ENCODE measurements around the gene MGAT4A.
"Not testable (repeated sequence)": the region's sequence is repeated elsewhere in the genome, so short reads cannot be mapped to it uniquely, and the experiment has no call there.

Gene MGAT4A

DNA sequence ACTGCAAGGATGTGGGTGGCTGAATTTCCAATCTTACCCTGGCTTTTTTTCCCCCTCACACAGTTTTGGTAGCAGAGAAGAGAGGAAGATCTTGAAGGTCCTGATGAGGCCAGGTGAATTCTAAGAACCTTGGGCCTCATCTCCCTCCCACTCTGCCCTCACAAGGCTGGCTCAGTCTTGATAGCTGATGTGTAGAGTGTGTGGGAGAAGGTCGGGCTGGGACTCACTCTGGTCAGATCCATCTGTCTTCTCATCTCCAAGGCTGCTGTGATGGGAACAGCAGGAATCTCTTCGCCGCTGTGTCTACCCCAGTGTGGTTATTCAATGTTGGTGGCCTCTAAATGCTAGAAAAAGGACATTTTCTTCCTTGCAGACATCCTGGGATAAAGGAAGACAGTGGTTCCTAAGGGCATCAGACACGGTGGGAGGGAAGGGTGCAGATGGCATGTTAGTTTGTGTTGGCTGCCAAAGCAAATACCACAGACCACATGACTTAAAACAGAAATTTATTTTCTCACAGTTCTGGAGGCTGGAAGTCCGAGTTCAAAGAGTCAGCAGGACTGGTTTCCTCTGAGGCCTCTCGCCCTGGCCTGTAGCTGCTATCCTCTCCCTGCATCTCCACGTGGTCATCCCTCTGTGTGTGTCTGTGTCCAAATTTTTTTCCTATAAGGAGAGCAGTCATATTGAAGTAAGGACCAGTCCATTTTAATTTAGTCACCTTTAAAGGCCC lies 37.6 kb upstream of the MGAT4A start:
- H3K4me3 Mint-ChIP-seq, result peak overlapping the region; percentile 45
- H3K36me3 Mint-ChIP-seq (ENCODE audit: low read depth), result no peaks in the 10 kb centered on the region
- H3K27ac Mint-ChIP-seq, result peak overlapping the region; percentile 87
- H3K9me3 Mint-ChIP-seq, result no peaks in the 10 kb centered on the region
- DNase-seq, result peak; percentile 54
- H3K27me3 Mint-ChIP-seq, result no peaks in the 10 kb centered on the region
- H3K4me1 Mint-ChIP-seq (ENCODE audit: low read depth), result peaks cover 79% of the 10 kb centered on the region

DNA sequence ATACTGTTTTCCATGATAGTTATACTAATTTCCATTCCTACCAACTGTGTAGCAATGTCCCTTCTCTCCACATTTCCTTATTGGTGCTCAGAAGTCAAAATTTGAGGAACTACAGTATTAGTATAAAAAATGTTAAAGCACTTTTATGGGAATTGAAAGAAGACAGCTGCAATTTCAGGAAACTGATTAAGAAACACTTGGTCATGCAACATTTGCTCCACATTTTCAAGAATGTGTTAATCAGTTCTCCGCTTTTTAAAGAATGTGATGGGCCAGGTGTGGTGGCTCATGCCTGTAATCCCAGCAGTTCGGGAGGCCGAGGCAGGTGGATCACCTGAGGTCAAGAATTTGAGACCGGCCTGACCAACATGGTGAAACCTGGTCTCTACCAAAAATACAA lies 33.6 kb upstream of the MGAT4A start:
- peaks cover 77% of the 10 kb centered on the region for H3K4me1 Mint-ChIP-seq (ENCODE audit: low read depth)
- DNase-seq, result no peak
- H3K9me3 Mint-ChIP-seq, result no peaks in the 10 kb centered on the region
- no peaks in the 10 kb centered on the region for H3K36me3 Mint-ChIP-seq (ENCODE audit: low read depth)
- no peaks in the 10 kb centered on the region for H3K27me3 Mint-ChIP-seq
- no peak overlapping the region for H3K27ac Mint-ChIP-seq
- H3K4me3 Mint-ChIP-seq, result no peak overlapping the region

DNA sequence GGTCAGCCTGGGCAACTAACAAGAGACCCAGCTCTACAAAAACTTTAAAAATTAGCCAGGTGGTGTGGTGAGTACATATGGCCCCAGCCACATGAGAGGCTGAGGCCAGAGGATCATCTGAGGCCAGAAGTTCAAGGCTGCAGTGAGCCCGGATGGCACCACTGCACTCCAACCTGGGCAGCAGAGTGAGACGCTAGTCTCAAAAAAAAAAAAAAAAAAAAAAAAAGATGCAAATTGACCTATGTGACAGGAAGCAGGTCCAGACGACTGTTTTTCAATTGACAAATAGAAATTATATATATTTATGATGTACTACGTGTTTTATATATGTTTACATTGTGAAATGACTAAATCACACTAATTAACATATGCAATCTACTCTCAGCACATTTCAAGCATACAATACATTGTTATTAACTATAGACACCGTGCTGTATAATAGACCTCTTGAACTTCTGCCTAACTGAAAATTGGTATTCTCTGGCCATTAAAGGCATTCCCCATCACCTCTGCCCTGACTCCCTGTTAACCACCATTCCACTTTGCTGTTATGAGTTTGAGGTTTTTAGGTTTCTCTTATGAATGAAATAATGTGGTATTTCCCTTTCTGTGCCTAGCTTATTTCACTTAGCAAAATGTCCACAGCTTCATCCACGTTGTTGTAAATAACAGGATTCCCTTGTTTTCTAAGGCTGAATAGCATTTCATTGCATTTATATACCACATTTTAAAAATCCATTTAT lies 32.4 kb upstream of the MGAT4A start:
- no peaks in the 10 kb centered on the region for H3K9me3 Mint-ChIP-seq
- no peak for DNase-seq
- H3K27me3 Mint-ChIP-seq, result no peaks in the 10 kb centered on the region
- no peaks in the 10 kb centered on the region for H3K36me3 Mint-ChIP-seq (ENCODE audit: low read depth)
- peaks cover 74% of the 10 kb centered on the region for H3K4me1 Mint-ChIP-seq (ENCODE audit: low read depth)
- H3K4me3 Mint-ChIP-seq, result no peak overlapping the region
- H3K27ac Mint-ChIP-seq, result no peak overlapping the region

DNA sequence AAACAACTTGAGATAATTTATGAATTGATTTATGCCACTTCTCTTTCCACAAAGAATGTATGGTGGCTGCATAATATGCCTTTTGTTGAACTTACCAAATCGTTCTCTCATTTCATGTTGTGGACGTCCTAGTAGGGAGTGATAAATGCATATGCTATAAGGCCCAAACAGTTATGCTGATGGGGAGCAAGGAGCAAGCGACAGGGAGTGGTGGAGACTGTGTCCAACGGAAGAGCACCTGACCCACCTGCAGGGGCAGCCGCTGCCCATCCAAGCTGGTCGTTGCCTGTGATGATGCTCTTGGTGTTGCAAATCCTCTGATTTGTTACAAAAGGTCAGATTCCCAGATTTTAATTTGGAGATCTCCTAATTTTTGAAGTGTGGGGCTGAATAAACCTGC lies 31.0 kb upstream of the MGAT4A start:
- H3K27me3 Mint-ChIP-seq, result no peaks in the 10 kb centered on the region
- H3K27ac Mint-ChIP-seq, result peak overlapping the region; percentile 63
- H3K9me3 Mint-ChIP-seq, result peaks cover 2% of the 10 kb centered on the region
- no peak overlapping the region for H3K4me3 Mint-ChIP-seq
- no peak for DNase-seq
- no peaks in the 10 kb centered on the region for H3K36me3 Mint-ChIP-seq (ENCODE audit: low read depth)
- peaks cover 74% of the 10 kb centered on the region for H3K4me1 Mint-ChIP-seq (ENCODE audit: low read depth)

DNA sequence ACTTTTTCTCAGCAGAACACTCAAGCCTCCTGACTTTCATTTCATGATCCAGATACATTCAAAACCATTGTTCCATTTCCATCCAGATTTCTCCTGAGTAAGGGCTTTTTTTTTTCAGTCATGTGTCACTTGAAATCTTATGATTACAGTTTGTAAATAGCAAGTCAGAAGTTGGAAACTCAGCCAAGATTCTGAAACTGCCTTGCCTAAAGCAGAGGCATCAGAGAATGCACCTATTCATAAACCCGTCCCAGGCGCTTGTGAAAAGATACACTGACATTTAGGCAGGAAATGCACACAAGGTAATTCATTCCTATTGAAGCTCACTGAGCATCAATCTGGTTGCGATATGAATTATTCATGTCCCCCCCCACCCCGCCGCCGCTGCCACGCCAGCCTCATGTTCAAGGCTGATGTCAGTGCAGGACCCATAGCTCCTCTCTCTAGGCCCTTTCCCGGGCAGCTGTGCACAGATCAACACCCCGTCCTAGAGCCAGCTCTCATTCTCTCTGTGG lies 30.4 kb upstream of the MGAT4A start:
- Mint-ChIP-seq H3K9me3 (peaks cover 2% of the 10 kb centered on the region), H3K36me3 (ENCODE audit: low read depth) (no peaks in the 10 kb centered on the region), H3K4me1 (ENCODE audit: low read depth) (peaks cover 70% of the 10 kb centered on the region), H3K27me3 (no peaks in the 10 kb centered on the region), H3K27ac (peak overlapping the region; percentile 63), H3K4me3 (peak overlapping the region; percentile 16)
- peak; percentile 81 for DNase-seq

DNA sequence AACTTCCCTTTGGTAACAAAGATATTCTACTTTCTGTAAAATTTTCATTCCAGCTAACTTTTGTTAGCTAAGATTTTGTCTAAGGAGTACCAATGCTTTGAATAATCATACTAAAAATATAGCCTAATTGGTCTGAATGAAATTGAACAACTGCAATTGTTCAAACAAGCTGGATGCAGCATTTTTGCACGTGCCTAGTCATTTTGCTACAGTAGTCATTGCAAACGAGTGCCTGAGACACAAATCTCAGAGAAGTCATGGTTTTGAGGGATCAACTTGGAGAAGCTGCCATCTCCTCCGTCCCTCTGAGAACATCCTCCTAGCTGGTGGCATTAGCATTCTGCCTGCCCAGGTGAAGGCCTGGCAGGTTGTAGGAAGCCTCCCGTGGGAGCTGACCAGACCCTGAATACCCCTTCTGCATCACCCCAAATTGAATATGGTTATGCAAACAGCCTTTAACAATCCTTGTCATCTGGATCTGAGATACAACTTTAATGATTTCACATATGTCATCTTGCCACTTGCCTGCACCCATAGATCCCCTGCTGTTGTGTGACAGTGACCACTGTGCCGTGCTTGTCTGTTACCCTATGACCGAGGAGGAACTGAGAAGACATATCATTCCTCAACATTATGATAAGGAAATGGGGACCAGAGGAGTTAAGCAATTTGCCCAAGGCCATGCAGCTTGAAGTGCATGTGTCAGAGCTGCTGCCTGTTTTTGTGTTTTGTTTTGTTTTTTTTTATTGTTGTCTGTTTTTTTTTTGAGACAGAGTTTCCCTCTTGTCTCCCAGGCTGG lies 29.1 kb upstream of the MGAT4A start:
- Mint-ChIP-seq H3K4me3 (no peak overlapping the region), H3K4me1 (ENCODE audit: low read depth) (peaks cover 63% of the 10 kb centered on the region), H3K27ac (peak overlapping the region; percentile 78), H3K36me3 (ENCODE audit: low read depth) (no peaks in the 10 kb centered on the region), H3K9me3 (peaks cover 2% of the 10 kb centered on the region), H3K27me3 (no peaks in the 10 kb centered on the region)
- no peak for DNase-seq

DNA sequence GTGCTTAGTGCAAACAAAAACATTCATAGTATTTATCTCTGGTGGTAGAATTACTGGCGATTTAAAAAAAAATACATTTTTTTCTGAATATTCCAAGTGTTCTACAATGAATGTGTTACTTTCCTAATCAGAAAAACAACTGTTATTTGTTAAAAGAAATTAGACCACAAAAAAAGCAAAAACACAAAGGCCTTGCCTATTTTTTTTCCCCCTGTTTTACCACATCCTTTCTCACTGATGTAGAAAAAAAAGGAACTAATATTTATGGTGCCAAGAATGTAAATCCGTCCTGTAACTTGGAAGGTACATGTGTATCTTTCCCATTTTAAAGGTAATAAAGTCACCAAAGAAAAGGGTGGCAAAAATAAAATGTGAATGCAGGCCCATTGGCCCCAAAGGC lies 28.4 kb upstream of the MGAT4A start:
- DNase-seq, result no peak
- Mint-ChIP-seq H3K27me3 (no peaks in the 10 kb centered on the region), H3K27ac (peak overlapping the region; percentile 78), H3K9me3 (peaks cover 2% of the 10 kb centered on the region), H3K4me1 (ENCODE audit: low read depth) (peaks cover 63% of the 10 kb centered on the region), H3K4me3 (no peak overlapping the region), H3K36me3 (ENCODE audit: low read depth) (no peaks in the 10 kb centered on the region)

DNA sequence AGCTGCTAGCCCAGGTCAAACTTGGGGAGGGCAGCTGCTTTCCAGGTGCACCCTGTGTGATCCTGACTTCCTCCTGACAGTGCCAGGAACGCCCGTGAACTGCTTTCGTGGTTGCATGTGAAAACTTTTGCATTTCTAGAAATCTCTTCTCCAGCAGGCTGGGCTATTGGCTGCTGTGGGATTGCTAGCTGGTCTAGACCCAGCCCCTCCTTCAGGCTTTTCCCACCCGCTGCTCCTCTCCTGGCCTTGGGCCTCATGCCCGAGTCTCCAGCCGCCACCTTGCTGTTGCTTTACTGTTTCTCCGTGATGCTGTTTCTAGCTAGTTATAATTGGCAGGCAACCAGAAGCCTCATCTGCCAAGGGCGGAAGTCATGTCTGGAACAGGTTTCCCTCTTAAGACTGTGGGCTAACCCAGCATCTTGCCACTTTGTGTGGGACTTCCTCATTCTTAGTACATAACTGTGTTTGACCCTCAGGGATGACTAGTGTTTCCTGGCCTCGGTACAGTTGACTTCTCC lies 27.0 kb upstream of the MGAT4A start:
- H3K27ac Mint-ChIP-seq, result peak overlapping the region; percentile 91
- peaks cover 57% of the 10 kb centered on the region for H3K4me1 Mint-ChIP-seq (ENCODE audit: low read depth)
- peaks cover 2% of the 10 kb centered on the region for H3K9me3 Mint-ChIP-seq
- peak overlapping the region; percentile 55 for H3K4me3 Mint-ChIP-seq
- H3K27me3 Mint-ChIP-seq, result no peaks in the 10 kb centered on the region
- peak; percentile 64 for DNase-seq
- no peaks in the 10 kb centered on the region for H3K36me3 Mint-ChIP-seq (ENCODE audit: low read depth)

DNA sequence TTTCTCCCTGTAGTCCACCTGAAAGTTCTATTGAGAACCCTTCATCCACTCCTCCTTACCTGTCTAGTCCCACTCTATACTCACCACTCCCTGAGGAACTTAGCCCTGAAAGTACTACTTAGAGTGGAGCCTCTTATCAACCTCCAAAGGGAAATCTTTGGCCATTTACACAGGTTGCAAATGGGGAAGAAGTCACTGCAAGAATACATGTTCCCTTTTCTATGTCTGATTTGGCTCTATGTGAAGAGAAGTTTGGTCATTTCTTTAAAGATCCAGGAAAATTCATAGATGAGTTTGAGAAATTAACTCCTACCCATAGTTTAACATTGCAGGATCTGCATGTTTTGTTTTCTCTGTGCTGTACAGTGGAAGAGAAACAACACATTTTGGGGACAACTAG lies 22.9 kb upstream of the MGAT4A start:
- H3K36me3 Mint-ChIP-seq (ENCODE audit: low read depth), result no peaks in the 10 kb centered on the region
- H3K4me3 Mint-ChIP-seq, result no peak overlapping the region
- H3K27ac Mint-ChIP-seq, result no peak overlapping the region
- no peak for DNase-seq
- peaks cover 29% of the 10 kb centered on the region for H3K4me1 Mint-ChIP-seq (ENCODE audit: low read depth)
- H3K9me3 Mint-ChIP-seq, result peaks cover 2% of the 10 kb centered on the region
- no peaks in the 10 kb centered on the region for H3K27me3 Mint-ChIP-seq

DNA sequence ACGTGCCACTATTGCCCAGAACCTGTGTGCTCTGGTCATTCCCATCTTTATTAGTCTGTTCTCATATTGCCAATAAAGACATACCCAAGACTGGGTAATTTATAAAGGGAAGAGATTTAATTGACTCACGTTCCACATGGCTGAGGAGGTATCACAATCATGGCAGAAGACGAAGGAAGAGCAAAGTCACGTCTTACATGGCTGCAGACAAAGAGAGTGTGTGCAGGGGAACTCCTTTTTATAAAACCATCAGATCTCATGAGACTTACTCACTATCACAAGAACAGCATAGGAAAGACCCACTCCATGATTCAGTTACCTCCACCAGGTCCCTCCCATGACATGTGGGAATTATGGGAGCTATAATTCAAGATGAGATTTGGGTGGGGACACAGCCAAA lies 21.8 kb upstream of the MGAT4A start:
- not testable (repeated sequence) for H3K27me3 Mint-ChIP-seq; H3K4me3 Mint-ChIP-seq; H3K27ac Mint-ChIP-seq; H3K9me3 Mint-ChIP-seq; H3K36me3 Mint-ChIP-seq (ENCODE audit: low read depth); DNase-seq
- H3K4me1 Mint-ChIP-seq (ENCODE audit: low read depth), result peaks cover 31% of the 10 kb centered on the region

DNA sequence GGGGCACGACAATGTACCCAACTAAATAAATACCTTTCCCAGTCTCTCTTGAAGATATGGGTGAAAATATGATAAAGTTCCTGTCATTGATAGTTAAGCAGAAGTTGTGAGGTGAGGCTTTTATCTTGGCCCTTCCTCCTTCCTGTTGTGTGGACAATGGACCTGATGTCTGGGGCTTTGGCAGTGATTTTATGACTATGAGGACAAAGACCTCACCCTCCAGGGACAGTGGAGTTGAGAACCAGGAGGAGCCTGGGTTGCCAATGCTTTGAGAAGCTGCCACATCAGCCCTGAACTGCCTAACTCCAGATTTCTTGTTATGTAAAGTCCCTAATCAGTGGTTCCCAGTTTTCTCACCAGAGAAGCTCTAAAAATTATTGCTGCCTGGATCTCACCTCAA lies 20.8 kb upstream of the MGAT4A start:
- peaks cover 27% of the 10 kb centered on the region for H3K4me1 Mint-ChIP-seq (ENCODE audit: low read depth)
- no peak for DNase-seq
- no peak overlapping the region for H3K4me3 Mint-ChIP-seq
- H3K27ac Mint-ChIP-seq, result no peak overlapping the region
- no peaks in the 10 kb centered on the region for H3K9me3 Mint-ChIP-seq
- H3K36me3 Mint-ChIP-seq (ENCODE audit: low read depth), result no peaks in the 10 kb centered on the region
- no peaks in the 10 kb centered on the region for H3K27me3 Mint-ChIP-seq

DNA sequence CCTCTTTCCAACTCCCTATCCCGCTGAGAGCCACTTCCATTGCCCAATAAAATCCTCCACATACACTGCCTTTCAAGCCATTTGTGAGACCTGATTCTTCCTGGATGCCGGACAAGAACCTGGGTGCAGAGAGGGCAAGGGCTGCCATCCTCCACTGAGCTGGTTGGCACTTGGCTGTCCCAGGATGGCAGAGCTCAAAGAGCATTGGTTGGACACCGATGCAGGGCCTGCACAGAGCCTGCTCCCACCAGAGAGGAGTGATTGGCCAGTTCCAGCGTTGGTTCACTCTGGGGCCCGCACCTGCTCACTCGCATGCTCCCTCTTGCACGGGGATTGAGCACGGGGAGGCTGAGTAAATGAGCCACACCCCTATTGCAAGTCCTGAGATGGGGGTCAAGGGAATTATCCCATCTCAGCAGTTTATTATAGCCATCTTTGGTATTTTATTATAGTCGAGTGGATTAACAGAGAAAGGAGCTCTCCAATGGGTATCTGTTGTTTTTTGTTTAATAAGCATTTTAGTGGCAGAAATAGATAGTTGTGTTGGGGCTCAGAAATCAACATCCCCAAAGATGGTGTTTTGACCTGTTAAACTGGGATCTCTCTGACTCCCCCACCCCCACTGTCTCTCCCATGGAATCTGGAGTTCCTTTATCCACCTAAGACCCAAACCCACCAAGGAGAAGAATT lies 19.8 kb upstream of the MGAT4A start:
- H3K27ac Mint-ChIP-seq, result no peak overlapping the region
- no peak overlapping the region for H3K4me3 Mint-ChIP-seq
- no peaks in the 10 kb centered on the region for H3K36me3 Mint-ChIP-seq (ENCODE audit: low read depth)
- H3K27me3 Mint-ChIP-seq, result no peaks in the 10 kb centered on the region
- no peaks in the 10 kb centered on the region for H3K9me3 Mint-ChIP-seq
- H3K4me1 Mint-ChIP-seq (ENCODE audit: low read depth), result peaks cover 28% of the 10 kb centered on the region
- no peak for DNase-seq

DNA sequence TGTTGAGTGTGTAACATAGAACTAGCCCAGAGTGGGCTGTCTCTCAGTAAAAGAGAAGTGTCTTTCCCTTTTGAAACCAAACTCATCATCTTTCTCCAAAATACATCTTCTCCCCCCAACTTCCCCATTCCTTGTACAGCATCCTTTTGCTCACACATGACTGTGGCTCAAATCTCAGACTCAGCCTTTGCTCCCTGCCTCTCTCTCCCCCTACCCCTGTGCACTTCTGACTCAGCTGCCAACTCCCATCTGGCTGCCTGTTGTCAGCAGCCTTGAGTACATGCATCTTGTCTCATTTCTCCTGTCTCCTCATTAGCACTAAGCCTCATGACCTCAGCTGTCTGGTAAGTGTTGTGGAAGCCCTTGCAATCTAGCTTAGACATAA lies 18.1 kb upstream of the MGAT4A start:
- DNase-seq, result no peak
- H3K27me3 Mint-ChIP-seq, result no peaks in the 10 kb centered on the region
- no peak overlapping the region for H3K4me3 Mint-ChIP-seq
- no peaks in the 10 kb centered on the region for H3K36me3 Mint-ChIP-seq (ENCODE audit: low read depth)
- H3K27ac Mint-ChIP-seq, result no peak overlapping the region
- H3K9me3 Mint-ChIP-seq, result peaks cover 2% of the 10 kb centered on the region
- H3K4me1 Mint-ChIP-seq (ENCODE audit: low read depth), result peaks cover 42% of the 10 kb centered on the region
